ENCODE results near the gene ALK.

DNA sequence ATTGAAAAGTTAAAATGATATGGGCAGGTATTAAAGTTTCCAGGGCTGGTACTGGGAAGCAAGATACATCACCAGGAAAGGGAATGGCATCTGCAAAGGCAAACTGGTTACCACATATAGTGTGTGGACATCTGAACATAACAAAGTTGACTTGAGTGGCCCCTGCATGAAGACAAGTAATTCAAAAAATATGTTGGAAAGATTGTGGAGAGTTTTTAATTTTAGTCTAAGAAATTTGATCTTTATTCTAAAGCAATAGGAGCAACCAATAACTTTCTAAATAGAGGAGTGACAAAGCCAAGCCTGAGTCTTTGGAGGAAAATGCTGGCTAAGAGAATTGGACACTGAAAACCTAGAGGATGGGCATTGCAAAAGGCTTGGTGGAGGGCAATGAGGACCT lies 278.2 kb downstream of the ALK start:
- no peak for TF ChIP-seq CTCF (IDR thresholded peaks at IDR 0.05)
- TF ChIP-seq POLR2A (IDR thresholded peaks at IDR 0.05), result no peak
